HG03460 (cell line): ENCODE data around the gene PTPN5.
"Not testable (repeated sequence)": the region's sequence is repeated elsewhere in the genome, so short reads cannot be mapped to it uniquely, and the experiment has no call there.

Source experiments
- ATAC-seq: cut with Tn5 transposase; IDR thresholded peaks from one replicate; pipeline ENCODE4 v1.9.1; 2021; ENCODE audit not compliant: unreplicated experiment

PTPN5 gene

GRCh38 chr11:18791207-18791968 is at the start of gene PTPN5:
PTPN5 (minus strand) TSS chr11:18791798; CDS start chr11:18771958, 19,840 bp downstream.
- ATAC-seq = no peak

DNA sequence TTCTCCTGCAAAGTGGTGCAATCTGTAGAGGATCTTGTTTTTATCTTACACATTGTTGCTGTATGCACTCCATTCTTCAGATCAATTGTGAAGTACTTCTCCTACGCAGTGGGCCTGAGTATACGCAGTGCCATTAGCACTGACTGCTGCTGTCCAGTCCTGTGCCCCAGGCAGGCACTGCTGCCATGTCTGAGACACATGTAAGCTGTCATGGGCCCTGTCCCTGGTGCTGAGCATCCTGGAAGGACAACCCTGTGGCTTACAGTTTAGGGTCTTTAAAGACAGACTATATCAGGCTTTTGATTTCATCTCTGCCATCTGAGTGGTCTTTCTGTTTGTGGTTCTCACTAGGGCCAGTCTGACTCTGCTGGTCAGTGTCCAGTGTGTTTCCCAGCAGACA is 44.8 kb upstream of the PTPN5 start:
- ATAC-seq = no peak

DNA sequence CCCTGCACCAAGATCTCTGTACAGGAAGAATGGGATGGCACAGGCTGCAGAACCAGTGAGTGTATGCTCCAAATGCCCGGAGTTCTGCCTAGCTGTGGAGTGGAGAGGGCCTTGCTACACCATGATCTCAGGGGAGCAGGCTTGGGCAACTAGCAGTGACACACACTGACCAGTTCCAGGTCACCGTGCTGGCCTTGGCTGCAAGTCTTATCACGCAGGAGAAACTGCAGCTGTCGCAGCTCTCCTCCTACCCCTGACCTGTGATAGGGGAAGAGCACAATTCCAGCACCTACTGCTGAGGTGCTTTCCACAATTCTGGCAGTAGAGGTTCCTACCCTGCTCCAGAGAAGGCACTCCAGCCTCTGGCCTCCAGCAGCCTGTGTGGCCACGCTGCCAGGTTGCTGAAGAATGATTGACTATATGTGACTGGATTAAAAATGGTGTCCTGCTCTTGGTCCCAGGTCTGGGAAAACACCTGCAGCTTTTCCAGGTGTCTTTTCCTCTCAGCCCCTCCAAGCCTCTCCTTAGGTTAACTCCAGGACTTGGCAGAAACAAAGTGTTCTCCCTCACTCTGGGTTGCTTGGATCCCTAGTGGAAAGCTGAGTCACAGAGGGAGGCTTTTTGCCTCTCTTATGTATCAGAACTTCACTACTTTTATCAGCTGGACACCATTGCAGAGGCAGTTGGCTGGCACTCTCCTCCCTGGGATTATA is 43.3 kb upstream of the PTPN5 start:
- ATAC-seq = no peak

- not testable (repeated sequence) for ATAC-seq
These were observed 28.6 kb upstream of the PTPN5 start for GRCh38 chr11:18820160-18820559.

DNA sequence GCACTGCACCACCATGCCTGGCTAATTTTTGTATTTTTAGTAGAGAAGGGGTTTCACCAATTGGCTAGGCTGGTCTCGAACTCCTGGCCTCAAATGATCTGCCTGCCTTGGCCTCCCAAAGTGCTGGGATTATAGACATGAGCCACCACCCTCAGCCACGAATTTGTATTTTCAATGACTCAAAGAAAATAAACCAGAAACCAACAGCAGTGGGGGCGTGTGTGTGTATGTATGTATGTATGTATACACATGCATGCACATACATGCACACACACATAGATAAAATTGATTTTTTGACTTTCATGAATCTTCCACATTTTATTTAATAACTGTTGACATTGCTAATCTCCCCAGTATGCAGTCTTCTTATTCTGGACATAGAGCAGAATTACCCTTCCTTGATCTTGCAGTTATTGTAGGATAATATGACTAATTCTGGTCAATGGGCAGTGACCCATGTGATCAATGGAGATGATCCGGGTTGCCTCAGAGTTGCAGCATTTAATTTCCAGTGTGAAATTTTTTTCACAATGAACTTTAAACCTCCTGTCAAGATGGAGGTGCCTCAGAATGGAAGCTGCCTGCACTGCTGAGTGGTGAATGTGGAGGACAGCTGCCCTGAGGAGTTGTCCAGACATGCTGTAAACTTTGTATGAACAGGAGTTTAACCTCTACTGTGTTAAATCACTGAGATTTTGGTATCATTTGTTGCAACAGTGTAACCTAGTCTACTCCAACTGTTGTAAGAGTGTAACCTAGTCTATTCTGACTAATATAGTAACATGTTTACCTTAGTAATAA is 12.8 kb upstream of the PTPN5 start:
- no peak for ATAC-seq

DNA sequence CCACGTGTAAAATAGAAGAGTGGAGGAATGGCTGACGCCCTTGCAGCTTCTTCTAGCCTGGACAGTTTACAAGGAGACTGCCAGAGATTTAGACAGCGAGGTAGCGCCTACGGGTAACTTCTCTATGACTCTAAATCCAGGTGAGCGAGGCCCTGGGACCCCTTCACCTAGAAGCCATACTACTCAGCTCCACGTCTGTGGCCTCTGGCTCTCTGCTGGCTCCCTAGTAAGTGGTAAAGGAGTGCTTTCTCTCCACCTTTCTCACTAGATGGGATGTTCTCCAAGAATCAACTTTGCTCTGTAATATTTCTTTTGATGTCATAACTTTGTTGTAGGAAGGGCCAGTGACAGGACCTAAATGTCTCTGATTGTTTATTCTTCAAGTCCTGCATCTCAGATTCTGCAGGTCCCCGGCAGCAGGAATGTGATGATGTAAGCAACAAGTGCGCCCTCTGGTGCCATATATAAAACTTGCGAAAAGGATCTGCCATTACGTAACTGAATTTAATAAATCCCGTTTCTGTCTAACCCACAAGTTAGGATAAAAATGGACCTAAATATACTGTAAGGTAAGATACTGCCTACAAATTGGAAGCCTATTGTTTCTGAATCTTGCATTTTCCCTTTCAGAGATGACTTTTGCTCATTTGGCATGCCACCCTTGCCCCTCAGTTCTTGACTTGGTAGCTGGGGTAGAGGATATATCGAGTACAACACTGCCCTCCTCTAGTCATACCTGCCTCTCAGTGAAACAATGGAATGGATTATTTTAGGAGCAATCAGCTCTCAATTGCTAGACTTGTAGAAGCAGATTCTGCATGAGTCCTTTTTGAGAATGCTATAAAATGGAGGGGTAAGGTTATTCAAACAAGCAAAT is 11.0 kb upstream of the PTPN5 start:
- no peak for ATAC-seq

DNA sequence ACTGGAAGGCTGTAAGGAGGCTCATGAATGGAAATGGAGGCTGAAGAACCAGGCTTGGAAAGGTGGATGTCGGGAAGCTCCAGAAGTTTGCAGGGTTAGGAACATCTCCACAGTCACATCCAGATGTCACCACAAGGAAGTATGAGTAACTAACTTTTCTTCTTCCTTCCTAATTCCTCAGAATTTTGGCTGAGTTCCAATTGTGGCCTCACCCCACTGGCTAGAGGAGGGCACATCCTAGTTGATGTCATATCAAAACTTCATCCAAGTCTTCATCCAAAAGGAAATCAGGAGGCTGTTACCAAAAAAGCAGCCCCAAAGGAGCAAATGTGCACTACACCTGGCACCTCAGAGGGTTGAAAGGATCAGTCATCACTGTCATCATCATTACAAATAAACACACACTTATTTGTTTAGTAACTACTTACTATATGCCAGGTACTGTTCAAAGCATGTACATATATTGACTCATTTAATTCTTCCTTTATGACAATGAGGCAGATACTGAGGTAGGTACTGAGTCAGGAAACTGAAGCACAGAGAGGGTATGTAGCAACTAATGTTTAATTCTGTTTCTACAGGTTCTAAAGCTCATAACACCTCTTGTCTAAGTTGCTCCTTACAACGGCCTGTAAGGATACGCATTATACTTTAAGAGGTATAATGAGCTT is 7.3 kb upstream of the PTPN5 start:
- ATAC-seq = no peak

DNA sequence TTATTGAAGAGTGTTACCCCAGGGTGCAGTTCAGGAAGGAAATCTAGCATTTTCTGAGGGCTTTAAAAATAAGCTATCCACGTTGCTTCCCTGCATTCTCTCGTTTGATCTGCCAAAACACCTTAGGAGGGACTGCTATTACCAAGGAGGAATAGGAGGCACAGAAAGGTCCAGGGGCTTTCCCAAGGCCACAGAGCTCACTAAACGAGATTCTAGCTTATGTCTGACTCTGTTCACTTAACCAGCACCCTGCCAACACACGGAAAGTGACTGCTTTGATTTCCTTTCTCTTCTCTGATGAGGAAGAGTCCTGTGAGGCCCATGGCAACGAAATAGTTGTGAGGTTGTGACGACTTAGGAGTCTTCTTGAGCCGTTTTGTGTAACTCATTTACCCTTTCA is 3.4 kb upstream of the PTPN5 start:
- ATAC-seq = no peak

DNA sequence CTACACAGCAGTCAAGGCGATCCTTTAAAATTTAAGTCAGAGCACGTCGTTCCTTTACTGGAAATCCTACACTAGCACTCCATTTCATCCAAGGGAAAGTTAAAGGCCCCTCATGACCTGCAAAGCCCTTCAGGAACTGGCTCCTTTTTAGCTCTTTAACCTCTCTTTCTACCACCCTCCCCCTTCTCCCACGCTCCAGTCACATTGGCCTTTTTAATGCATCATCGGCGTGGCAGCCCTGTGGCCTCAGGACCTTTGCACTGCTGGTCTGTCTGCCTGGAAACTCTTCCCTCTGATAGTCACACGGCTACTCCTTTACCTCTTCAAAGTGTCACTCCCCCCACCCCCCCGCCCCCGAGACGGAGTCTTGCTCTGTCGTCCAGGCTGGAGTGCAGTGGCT is 1.2 kb upstream of the PTPN5 start:
- no peak for ATAC-seq

DNA sequence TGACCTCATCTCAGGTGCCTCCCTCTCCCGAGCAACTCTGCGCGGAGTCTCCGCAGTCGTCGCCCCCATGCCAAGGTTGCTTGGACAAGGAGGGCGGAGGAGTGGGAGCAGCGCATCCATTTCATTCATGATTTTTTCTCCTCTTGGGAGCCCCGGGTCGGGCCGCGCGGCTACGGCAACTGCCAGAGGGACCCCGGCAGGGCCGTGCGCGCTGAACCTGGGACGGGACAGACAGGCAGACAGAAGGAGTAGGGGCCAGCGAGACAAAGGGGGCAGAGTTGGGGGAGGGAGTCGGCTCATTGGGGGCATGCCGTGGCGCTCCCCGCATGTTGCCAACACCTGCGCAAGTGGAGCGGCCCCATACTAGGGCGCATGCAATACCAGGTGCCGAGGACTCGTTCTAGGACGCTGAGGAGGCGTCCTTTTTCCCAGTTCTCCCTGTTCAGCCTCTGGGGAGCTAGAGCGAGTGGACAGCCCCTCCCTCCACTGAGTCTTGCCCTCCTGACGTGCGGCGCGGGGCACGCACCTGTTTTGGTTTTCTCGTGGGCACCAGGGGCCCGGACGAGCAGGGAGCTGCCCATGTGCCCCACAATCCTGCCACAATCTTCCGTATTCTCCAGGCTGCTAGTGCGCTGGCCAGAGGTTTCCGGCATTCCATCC is 501 bp upstream of the PTPN5 start:
- ATAC-seq = no peak

DNA sequence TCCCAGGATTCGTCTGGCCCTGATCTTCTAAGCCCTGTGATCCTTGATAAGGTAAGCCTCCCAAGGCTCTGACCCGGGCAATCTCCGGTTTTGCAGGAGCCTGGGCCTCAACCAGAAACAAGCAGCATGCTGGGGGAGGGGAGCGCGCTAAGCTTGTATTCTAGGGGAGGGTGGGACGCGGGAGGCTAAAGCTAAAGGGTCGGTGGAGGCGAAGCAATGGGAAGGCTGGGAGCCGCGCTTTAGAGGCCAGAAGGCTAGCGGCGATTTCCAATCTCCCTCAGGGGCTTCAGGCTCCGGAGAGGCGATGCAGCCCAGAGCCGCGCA is 753 bp downstream of the PTPN5 start:
- no peak for ATAC-seq

DNA sequence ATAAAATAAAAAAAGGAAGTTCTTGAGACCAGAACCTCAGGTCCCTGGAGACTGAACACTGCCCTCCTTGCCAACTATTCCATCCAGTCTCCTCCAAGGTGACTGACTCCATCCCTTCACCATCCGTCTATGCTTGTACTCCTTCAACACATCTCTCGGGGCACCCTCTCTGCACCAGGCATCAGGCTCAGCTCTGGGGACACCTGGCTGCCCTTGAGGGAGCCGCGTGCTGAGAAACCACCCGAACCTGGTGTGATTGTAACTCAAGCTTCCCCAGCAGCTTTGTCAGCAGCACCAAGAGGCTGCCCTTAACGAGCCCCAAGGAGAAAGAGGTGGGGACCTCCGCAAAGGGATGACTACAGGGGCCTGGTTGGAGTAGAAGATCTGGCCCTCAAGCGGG is 1.7 kb downstream of the PTPN5 start:
- ATAC-seq = no peak

- no peak for ATAC-seq
These were observed 6.2 kb downstream of the PTPN5 start for GRCh38 chr11:18785411-18785810.

DNA sequence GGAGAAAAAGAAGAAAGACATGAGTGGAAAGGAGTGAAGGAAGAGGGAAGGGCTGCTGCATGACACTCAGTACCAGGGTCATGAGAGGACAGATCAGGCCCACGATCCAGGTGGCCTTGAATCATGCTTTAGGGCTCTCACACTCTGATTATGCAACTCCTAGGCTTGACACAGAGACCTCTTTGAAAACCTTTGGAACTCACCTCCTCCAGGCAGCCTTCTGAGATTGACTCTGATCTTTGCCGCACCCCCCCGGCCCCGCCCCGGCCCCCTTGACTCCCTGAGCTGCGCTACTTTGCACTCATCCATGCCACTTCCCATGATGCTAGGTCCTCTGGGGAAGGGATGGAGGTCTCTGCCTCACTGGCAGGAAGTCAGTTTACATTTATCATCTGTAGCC is 10.7 kb downstream of the PTPN5 start:
- no peak for ATAC-seq

DNA sequence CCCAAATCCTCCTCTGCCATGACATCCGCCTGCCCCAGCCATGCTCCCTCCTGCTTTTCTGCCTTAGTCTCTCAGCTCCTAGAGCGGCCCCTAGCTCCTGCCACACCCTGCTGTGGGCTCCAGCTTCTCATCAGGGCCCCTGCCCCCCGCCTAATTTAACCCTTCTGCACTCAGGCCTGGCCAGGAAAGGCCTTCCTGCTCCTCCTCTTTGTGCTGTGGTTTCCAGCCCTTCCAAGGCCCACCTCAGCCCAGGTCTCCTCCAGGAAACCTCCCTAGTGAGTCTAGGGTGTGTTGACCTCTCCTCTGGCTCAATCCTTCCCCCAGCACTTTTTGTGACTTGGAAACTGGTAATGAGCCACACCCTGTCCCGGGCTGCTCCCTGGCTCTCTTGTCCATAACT is 11.3 kb downstream of the PTPN5 start:
- no peak for ATAC-seq

DNA sequence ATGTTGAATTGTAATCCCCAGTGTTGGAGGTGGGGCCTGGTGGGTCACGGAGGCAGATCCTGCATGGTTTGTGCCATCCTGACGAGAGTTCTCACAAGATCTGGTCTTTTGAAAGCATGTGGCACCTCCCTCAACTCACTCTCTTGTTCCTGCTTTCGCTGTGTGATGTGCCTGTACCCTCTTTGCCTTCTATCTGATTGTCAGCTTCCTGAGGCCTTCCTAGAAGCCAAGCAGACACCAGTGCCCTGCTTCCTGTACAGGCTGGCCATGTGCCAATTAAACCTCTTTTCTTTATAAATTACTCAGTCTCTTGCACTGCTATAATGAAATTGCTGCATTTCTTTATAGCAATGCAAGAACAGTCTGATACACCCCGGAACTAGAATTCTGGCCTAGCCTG is 13.1 kb downstream of the PTPN5 start:
- no peak for ATAC-seq

DNA sequence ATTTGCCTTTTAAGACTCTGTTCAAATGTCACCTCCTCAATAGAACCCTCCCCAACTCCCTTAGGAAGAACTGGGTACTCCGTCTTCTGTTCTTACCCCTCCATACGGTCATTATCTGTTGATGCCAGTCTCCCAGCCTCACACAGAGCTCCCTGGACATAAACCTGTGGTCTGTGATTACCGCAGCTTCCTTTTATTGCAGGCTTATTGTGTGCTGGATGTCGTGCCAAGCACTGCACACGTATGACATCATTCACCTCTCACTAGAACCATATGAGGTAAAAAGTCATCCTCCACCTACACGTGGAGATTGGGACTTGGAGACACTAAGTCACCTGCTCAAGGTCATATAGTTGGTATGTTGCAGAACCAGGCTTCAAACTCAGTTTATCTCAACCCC is 15.3 kb downstream of the PTPN5 start:
- ATAC-seq = no peak

- ATAC-seq = peak; percentile 88
These were observed 15.9 kb downstream of the PTPN5 start for GRCh38 chr11:18775492-18776292.

DNA sequence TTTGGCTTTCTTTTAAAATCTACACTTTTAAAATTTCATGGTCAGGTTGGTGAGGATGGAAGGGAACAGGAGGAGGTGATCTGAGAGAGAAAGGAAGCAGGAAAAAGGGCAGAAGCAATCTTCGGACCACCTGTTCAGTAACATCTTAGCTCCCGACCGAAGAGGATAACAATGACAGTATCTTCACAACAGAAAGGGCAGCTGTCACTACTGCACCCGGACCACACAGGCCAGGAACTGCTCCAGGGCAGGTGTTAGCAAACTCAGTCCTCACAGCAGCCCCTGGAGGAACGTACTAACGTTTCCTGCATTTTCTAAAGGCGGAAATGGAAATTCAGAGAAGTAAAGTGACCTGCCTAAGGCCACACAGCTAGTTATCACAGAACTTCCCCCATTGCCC is 16.8 kb downstream of the PTPN5 start:
- ATAC-seq = no peak
